IMR-90 (cell line): ENCODE results near the gene NNT. TPM values are rescaled to one million over a fixed set of nuclear protein-coding genes. Genes with fewer than 3 reads are reported as not detected.

Experiments used
- ATAC-seq: fragments of 200-7000 bp; cut with Tn5 transposase; 2 replicates; pipeline ENCODE4 v1.9.1; 2020; ENCODE audit warnings: low read depth, mild to moderate bottlenecking, moderate library complexity
- BruUV-seq: library from RNA; stranded (reverse); fragments of 400-500 nt; replicated peaks from 2 replicates; lab custom pipeline; 2021; lab: Mats Ljungman, UMichigan
- CTCF ChIA-PET: fragments of 300-600 bp; formaldehyde crosslinking; extraction: SDS; loops from one replicate; lab custom pipeline; 2021; ENCODE audit warnings: antibody characterized with exemption; lab: Yijun Ruan, JAX
- POLR2A ChIA-PET: fragments of 300-600 bp; sonication (Branson Sonifier 250); formaldehyde crosslinking; loops from one replicate; lab custom pipeline; 2022; ENCODE audit warnings: antibody characterized with exemption; ENCODE audit not compliant: unreplicated experiment; lab: Charles Lee
- DNase-seq: peaks from one replicate; pipeline ENCODE4 v3.0.0; 2013
- H2AFZ ChIP-seq: replicated peaks from 2 replicates; pipeline ENCODE3; 2013; ENCODE audit warnings: low read length, mild to moderate bottlenecking; ENCODE audit not compliant: poor library complexity
- H2AK5ac ChIP-seq: 2 replicates; pipeline ENCODE4 v1.6.1; 2013; ENCODE audit warnings: low read depth, low read length, inconsistent platforms
- H2AK9ac ChIP-seq: replicated peaks from 2 replicates; pipeline ENCODE3; 2013; ENCODE audit warnings: mild to moderate bottlenecking, low read depth, low read length, moderate library complexity; ENCODE audit not compliant: poor library complexity
- H2BK120ac ChIP-seq: 2 replicates; pipeline ENCODE4 v1.6.1; 2013; ENCODE audit warnings: low read depth, low read length, inconsistent platforms
- H2BK15ac ChIP-seq: 3 replicates; pipeline ENCODE4 v1.6.1; 2013; ENCODE audit warnings: low read depth, low read length, inconsistent platforms
- H2BK20ac ChIP-seq: 2 replicates; pipeline ENCODE4 v1.6.1; 2013; ENCODE audit warnings: low read depth, mild to moderate bottlenecking, inconsistent platforms, low read length, moderate library complexity
- H2BK5ac ChIP-seq: 2 replicates; pipeline ENCODE4 v1.6.1; 2013; ENCODE audit warnings: mild to moderate bottlenecking, low read depth, low read length, inconsistent platforms; ENCODE audit not compliant: poor library complexity, severe bottlenecking
- H3K14ac ChIP-seq: replicated peaks from 2 replicates; pipeline ENCODE4 v1.6.1; 2013; ENCODE audit warnings: low read depth, low read length, inconsistent platforms
- H3K18ac ChIP-seq: 2 replicates; pipeline ENCODE4 v1.6.1; 2013; ENCODE audit warnings: low read depth, low read length, control low read depth
- H3K23ac ChIP-seq: 2 replicates; pipeline ENCODE4 v1.6.1; 2013; ENCODE audit warnings: low read depth, low read length, inconsistent platforms
- H3K27ac ChIP-seq: 2 replicates; pipeline ENCODE4 v1.5.1; 2013; ENCODE audit warnings: mild to moderate bottlenecking, control low read depth, low read length; ENCODE audit not compliant: insufficient read depth
- H3K27me3 ChIP-seq: 2 replicates; pipeline ENCODE4 v1.6.1; 2013; ENCODE audit warnings: low read length; ENCODE audit not compliant: control insufficient read depth, insufficient read depth
- H3K36me3 ChIP-seq: 2 replicates; pipeline ENCODE4 v1.6.1; 2013; ENCODE audit warnings: low read length, mixed read lengths; ENCODE audit not compliant: control insufficient read depth, insufficient read depth
- H3K4ac ChIP-seq: 2 replicates; pipeline ENCODE4 v1.6.1; 2013; ENCODE audit warnings: low read depth, low read length, inconsistent platforms
- H3K4me1 ChIP-seq: 2 replicates; pipeline ENCODE4 v1.6.1; 2013; ENCODE audit warnings: low read length, mixed read lengths; ENCODE audit not compliant: control insufficient read depth, insufficient read depth
- H3K4me2 ChIP-seq: 2 replicates; pipeline ENCODE4 v1.6.1; 2013; ENCODE audit warnings: low read depth, mild to moderate bottlenecking, control low read depth, low read length, moderate library complexity
- H3K4me3 ChIP-seq: 2 replicates; pipeline ENCODE4 v1.5.1; 2013; ENCODE audit warnings: low read depth, mild to moderate bottlenecking, control low read depth, low read length, moderate library complexity; ENCODE audit not compliant: insufficient read depth
- H3K56ac ChIP-seq: 2 replicates; pipeline ENCODE4 v1.6.1; 2013; ENCODE audit warnings: low read length, inconsistent platforms; ENCODE audit not compliant: insufficient read depth; ENCODE audit errors: extremely low read depth
- H3K79me1 ChIP-seq, 2 experiments: 2 replicates each; pipeline ENCODE4 v1.6.1; 2013; ENCODE audit warnings: low read length in 2 of 2, inconsistent platforms in 1 of 2, low read depth in 1 of 2
- H3K9ac ChIP-seq: 2 replicates; pipeline ENCODE4 v1.6.1; 2013; ENCODE audit warnings: low read depth, low read length, control low read depth
- H3K9me1 ChIP-seq: 2 replicates; pipeline ENCODE4 v1.6.1; 2013; ENCODE audit warnings: low read length, inconsistent platforms; ENCODE audit not compliant: insufficient read depth
- H3K9me3 ChIP-seq: 2 replicates; pipeline ENCODE4 v1.6.1; 2013; ENCODE audit warnings: low read length; ENCODE audit not compliant: control insufficient read depth, insufficient read depth
- H4K20me1 ChIP-seq: 2 replicates; pipeline ENCODE4 v1.6.1; 2013; ENCODE audit warnings: low read length, inconsistent platforms; ENCODE audit not compliant: insufficient read depth
- H4K5ac ChIP-seq: 2 replicates; pipeline ENCODE4 v1.6.1; 2013; ENCODE audit warnings: mild to moderate bottlenecking, low read depth, low read length, control low read depth
- H4K8ac ChIP-seq, 2 experiments: 2 replicates each; pipeline ENCODE4 v1.6.1; 2013; ENCODE audit warnings: low read depth in 2 of 2, low read length in 2 of 2, control low read depth in 1 of 2, inconsistent platforms in 1 of 2
- H4K91ac ChIP-seq: 2 replicates; pipeline ENCODE4 v1.6.1; 2013; ENCODE audit warnings: low read depth, low read length, inconsistent platforms; ENCODE audit not compliant: insufficient read depth
- RCOR1 ChIP-seq: IDR thresholded peaks from 2 replicates; pipeline ENCODE4 v1.6.1; 2012; ENCODE audit warnings: mild to moderate bottlenecking, low read length, improper control_type of control experiment; ENCODE audit not compliant: insufficient replicate concordance
- RFX5 ChIP-seq: IDR thresholded peaks from 2 replicates; pipeline ENCODE4 v1.8.0; 2012; ENCODE audit warnings: low read depth, mild to moderate bottlenecking, low read length, moderate library complexity
- WGBS, 2 experiments: methylation state at CpG; one replicate each; pipeline versions ENCODE4 v1.1.5 to v1.1.7; 2013; ENCODE audit warnings: missing lambda C conversion rate in 2 of 2; ENCODE audit not compliant: insufficient read length in 1 of 2; ENCODE audit errors: extremely low coverage in 2 of 2; 5-methylcytosine and 5-hydroxymethylcytosine counted together
- dilution Hi-C: fragments of 300-500 bp; cut with HindIII; formaldehyde crosslinking; loops from one replicate; pipeline ENCODE4 v1.14.3; 2018; ENCODE audit warnings: low sequenced_read_pairs; ENCODE audit not compliant: unreplicated experiment
- in situ Hi-C: fragments of 300-500 bp; cut with MboI; formaldehyde crosslinking; loops from 3 replicates; pipeline ENCODE4 v1.14.3; 2019; ENCODE audit warnings: low sequenced_read_pairs, inconsistent platforms, mixed read lengths
- intact Hi-C: fragments of 100-400 bp; cut with micrococcal nuclease; formaldehyde crosslinking; loops from 2 replicates; pipeline ENCODE4 v1.10.0; 2022
- polyA plus RNA-seq, 3 experiments: library from polyadenylated mRNA; depleted of rRNA; stranded (reverse); fragments of >200 nt; gene quantifications; 2 replicates each; pipeline ENCODE4 v1.2.3, GENCODE V29; 2012; ENCODE audit warnings: low replicate concordance in 1 of 3
- total RNA-seq: library from RNA; depleted of rRNA; stranded (reverse); fragments of >200 nt; gene quantifications from 2 replicates; pipeline ENCODE4 v1.2.3, GENCODE V29; 2012
- TF ChIP-seq, protein P1 (sequence below): conservative IDR thresholded peaks from 2 replicates; pipeline ENCODE4 v1.5.1; 2012; ENCODE audit warnings: mild to moderate bottlenecking, low read depth, low read length, improper control_type of control experiment

NNT gene
- total and polyA plus RNA-seq, 2 of the 4 experiments (the other 2 are of a cell fraction) = 23.1 to 57.2 TPM

DNA sequence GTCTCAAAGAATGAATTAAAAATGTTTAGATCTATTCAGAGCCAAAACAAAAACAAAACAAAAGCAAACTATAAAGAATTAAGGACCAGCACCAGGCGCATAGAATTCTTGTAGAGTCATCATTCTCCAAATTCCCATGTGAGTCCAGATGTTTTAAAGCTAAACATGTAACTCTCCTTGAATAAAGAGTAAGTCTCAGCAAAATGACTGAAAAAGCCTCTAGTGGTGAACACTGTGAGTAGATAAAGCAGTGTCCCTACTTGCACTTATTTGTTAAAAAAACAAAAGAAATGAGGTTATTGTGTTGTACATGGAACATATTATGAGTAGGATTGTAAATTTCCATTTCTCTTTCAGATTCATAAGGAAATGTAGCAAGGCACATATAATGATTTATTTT lies 44.0 kb downstream of the NNT start:
- H3K4ac ChIP-seq = no peak overlapping the region
- H4K5ac ChIP-seq = no peak overlapping the region
- no peak overlapping the region for H4K8ac ChIP-seq
- no peak overlapping the region for H2BK20ac ChIP-seq
- CTCF ChIA-PET = interaction anchor here (0.5 to 0.6 kb wide), 2 partner anchors 46 to 696 kb away, joined by 3 to 6 read pairs; no protein-coding TSS in a partner anchor
- POLR2A ChIA-PET = no interaction called here
- DNase-seq (peak; percentile 57), ATAC-seq (peak; percentile 47)
- peaks cover 14% of the 10 kb centered on the region for H3K4me1 ChIP-seq
- H3K4me2 ChIP-seq = no peak overlapping the region
- H3K14ac ChIP-seq = no peak overlapping the region
- no TSS peak for BruUV-seq
- H3K27me3 ChIP-seq = no peaks in the 10 kb centered on the region
- no peak overlapping the region for H2AK9ac ChIP-seq
- H3K4me3 ChIP-seq = no peak overlapping the region
- H4K20me1 ChIP-seq = peaks cover 4% of the 10 kb centered on the region; the same call in 1 of the 2 replicates
- in situ Hi-C loops (no loop called here), intact Hi-C loops (loop anchor here (10.0 kb wide), 1 partner anchor 348 kb away; no protein-coding TSS in a partner anchor), dilution Hi-C loops (no loop called here)
- no peaks in the 10 kb centered on the region for H3K9me3 ChIP-seq
- TF ChIP-seq RFX5 (no peak), RCOR1 (no peak)
- TF ChIP-seq, protein P1, sequence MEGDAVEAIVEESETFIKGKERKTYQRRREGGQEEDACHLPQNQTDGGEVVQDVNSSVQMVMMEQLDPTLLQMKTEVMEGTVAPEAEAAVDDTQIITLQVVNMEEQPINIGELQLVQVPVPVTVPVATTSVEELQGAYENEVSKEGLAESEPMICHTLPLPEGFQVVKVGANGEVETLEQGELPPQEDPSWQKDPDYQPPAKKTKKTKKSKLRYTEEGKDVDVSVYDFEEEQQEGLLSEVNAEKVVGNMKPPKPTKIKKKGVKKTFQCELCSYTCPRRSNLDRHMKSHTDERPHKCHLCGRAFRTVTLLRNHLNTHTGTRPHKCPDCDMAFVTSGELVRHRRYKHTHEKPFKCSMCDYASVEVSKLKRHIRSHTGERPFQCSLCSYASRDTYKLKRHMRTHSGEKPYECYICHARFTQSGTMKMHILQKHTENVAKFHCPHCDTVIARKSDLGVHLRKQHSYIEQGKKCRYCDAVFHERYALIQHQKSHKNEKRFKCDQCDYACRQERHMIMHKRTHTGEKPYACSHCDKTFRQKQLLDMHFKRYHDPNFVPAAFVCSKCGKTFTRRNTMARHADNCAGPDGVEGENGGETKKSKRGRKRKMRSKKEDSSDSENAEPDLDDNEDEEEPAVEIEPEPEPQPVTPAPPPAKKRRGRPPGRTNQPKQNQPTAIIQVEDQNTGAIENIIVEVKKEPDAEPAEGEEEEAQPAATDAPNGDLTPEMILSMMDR = peak; percentile 17; the same call in 1 of the 2 replicates
- no CpG with 5 or more reads among the region's 1 CpG for WGBS, 2 experiments
- H3K18ac ChIP-seq = no peak overlapping the region
- no peak overlapping the region for H3K23ac ChIP-seq
- H4K91ac ChIP-seq = no peak overlapping the region
- H3K36me3 ChIP-seq = peaks cover 10% of the 10 kb centered on the region; the same call in 1 of the 2 replicates
- no peak overlapping the region for H2BK5ac ChIP-seq
- H3K9ac ChIP-seq = no peak overlapping the region
- no peak overlapping the region for H2AFZ ChIP-seq
- H3K56ac ChIP-seq = no peak overlapping the region
- no peak overlapping the region for H2BK15ac ChIP-seq
- no peak overlapping the region for H3K27ac ChIP-seq
- H3K79me1 ChIP-seq = peaks cover 5 to 14% of the 10 kb centered on the region in 2 experiments
- no peak overlapping the region for H2AK5ac ChIP-seq
- H2BK120ac ChIP-seq = no peak overlapping the region
- peaks cover 8% of the 10 kb centered on the region; the same call in 1 of the 2 replicates for H3K9me1 ChIP-seq
